Vagina (tissue), 2 donors: ENCODE results near the gene COMTD1.

Experiments used
- CTCF ChIP-seq, 3 experiments: fragments of 450-650 bp in 2 of 3; fragments of 200-600 bp in 1 of 3; sonication (generic) in 1 of 3; IDR thresholded peaks; one replicate each; pipeline ENCODE4 v1.5.1; 2017 to 2019; ENCODE audit warnings: antibody characterized with exemption in 3 of 3, mild to moderate bottlenecking in 2 of 3, moderate library complexity in 2 of 3
- POLR2A ChIP-seq, 2 donors: fragments of 450-650 bp; IDR thresholded peaks; one replicate each; pipeline ENCODE4 v1.6.1; 2017; ENCODE audit warnings: antibody characterized with exemption in 2 of 2, mild to moderate bottlenecking in 2 of 2, moderate library complexity in 2 of 2

- no peak for TF ChIP-seq CTCF (IDR thresholded peaks at IDR 0.05)
- TF ChIP-seq POLR2A (IDR thresholded peaks at IDR 0.05), result no peak
These were observed 40.5 kb upstream of the COMTD1 start for GRCh38 chr10:75276069-75276872.
